GM10248 (cell line): ENCODE measurements around the gene AFDN.

Experiments used
- CTCF ChIA-PET: fragments of 300-600 bp; sonication (Branson Sonifier 250); formaldehyde crosslinking; extraction: SDS; loops from one replicate; lab custom pipeline; 2021; ENCODE audit warnings: antibody characterized with exemption; lab: Yijun Ruan, JAX
- POLR2A ChIA-PET: fragments of 350-650 bp; sonication (Branson Sonifier 250); formaldehyde crosslinking; extraction: SDS; loops from one replicate; lab custom pipeline; 2020; ENCODE audit warnings: antibody characterized with exemption; lab: Yijun Ruan, JAX
- DNase-seq: peaks from one replicate; pipeline ENCODE4 v3.0.0; 2012; ENCODE audit errors: extremely low spot score
- TF ChIP-seq, protein P1 (sequence below): IDR thresholded peaks from 2 replicates; pipeline ENCODE4 v1.5.1; 2012; ENCODE audit warnings: mild to moderate bottlenecking, low read depth; ENCODE audit errors: extremely low read depth, missing control alignments, control extremely low read depth

Gene AFDN

DNA sequence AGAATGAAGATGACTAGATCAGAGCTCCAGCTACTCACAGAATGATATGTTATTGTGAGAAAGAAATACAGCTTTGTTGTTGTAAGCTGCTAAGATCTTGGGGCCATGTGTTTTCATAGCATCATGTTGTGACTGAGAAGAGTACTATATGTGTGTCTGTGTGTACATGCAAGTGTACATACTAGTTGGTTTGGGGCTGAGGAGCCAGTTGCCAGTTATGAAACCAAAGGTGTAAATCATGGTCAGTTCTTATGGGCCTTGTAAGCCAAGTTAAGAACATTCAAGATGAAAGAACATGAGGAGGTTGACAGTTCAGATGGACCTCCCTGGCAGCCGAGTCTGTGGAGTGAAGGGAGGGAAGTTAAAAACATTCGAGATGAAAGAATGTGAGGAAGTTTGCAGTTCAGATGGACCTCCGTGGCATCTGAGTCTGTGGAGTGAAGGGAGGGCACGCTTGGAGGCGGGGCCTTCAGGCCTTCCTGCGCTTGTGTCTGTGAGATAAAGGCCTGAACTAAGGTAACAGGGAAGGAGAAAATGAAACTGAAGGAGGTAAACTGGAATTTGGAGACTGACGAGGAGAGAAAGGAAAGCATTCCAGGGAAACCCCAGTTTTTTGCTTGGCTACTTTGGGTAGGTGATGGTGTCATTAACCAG lies 13.9 kb downstream of the AFDN start:
- POLR2A ChIA-PET = no interaction called here
- CTCF ChIA-PET = interaction anchor here (1.4 to 2.1 kb wide), 3 partner anchors 10 to 36 kb away, joined by 4 to 7 read pairs (median 5); no protein-coding TSS in a partner anchor
- no peak for DNase-seq

GRCh38 chr6:167841981-167842380 lies 15.3 kb downstream of the AFDN start:
- ChIA-PET CTCF (interaction anchor here (3.5 kb wide), 1 partner anchor 12 kb away, joined by 11 read pairs; no protein-coding TSS in a partner anchor), POLR2A (no interaction called here)
- no peak for DNase-seq
- TF ChIP-seq, protein P1, sequence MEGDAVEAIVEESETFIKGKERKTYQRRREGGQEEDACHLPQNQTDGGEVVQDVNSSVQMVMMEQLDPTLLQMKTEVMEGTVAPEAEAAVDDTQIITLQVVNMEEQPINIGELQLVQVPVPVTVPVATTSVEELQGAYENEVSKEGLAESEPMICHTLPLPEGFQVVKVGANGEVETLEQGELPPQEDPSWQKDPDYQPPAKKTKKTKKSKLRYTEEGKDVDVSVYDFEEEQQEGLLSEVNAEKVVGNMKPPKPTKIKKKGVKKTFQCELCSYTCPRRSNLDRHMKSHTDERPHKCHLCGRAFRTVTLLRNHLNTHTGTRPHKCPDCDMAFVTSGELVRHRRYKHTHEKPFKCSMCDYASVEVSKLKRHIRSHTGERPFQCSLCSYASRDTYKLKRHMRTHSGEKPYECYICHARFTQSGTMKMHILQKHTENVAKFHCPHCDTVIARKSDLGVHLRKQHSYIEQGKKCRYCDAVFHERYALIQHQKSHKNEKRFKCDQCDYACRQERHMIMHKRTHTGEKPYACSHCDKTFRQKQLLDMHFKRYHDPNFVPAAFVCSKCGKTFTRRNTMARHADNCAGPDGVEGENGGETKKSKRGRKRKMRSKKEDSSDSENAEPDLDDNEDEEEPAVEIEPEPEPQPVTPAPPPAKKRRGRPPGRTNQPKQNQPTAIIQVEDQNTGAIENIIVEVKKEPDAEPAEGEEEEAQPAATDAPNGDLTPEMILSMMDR = no peak

More for the DNA sequence above, 13.9 kb downstream of the AFDN start:
- TF ChIP-seq, protein P1 = no peak

DNA sequence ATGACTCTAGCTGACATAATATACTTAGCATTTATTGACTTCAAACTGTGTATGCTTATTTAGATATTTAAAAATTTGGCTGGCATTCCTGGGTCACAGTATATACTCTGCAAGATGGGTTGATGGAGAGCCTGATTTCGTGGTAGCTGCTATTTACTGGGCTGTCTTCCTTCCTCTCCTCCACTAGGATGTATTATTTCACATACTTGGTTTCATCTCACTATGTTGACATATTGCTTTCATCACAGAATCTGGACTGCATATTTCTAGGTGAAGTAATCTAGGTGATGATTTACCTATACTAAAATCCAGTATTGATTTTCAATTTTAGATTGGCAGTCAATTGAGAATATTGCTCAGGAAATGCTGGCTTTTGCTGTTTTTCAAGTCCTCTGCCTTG lies 15.7 kb downstream of the AFDN start:
- TF ChIP-seq, protein P1 = no peak
- no peak for DNase-seq
- ChIA-PET CTCF (interaction anchor here (2.2 to 3.5 kb wide), 2 partner anchors 12 to 15 kb away, joined by 11 read pairs; no protein-coding TSS in a partner anchor), POLR2A (no interaction called here)

GRCh38 chr6:167843023-167843422 lies 16.3 kb downstream of the AFDN start:
- CTCF ChIA-PET = interaction anchor here (1.0 to 3.5 kb wide), 8 partner anchors 9 to 43 kb away, joined by 3 to 11 read pairs (median 4); no protein-coding TSS in a partner anchor
- DNase-seq = no peak
- TF ChIP-seq, protein P1 = no peak
- POLR2A ChIA-PET = no interaction called here

DNA sequence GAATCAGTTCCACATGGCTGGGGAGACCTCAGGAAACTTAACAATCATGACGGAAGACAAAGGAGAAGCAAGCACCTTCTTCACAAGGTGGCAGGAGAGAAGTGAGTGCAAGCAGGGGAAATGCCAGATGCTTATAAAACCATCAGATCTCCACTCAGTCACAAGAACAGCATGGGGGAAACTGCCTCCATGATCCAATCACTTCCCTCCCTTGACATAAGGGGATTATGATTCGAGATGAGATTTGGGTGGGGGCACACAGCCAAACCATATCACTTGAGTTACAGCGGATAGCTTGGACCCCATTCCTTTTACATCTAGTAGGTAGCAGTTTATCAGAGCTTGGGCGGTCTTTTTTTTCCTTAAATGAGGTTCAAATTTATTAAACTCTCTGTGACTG lies 19.1 kb downstream of the AFDN start:
- TF ChIP-seq, protein P1 = no peak
- CTCF ChIA-PET = no interaction called here
- no peak for DNase-seq
- POLR2A ChIA-PET = no interaction called here

DNA sequence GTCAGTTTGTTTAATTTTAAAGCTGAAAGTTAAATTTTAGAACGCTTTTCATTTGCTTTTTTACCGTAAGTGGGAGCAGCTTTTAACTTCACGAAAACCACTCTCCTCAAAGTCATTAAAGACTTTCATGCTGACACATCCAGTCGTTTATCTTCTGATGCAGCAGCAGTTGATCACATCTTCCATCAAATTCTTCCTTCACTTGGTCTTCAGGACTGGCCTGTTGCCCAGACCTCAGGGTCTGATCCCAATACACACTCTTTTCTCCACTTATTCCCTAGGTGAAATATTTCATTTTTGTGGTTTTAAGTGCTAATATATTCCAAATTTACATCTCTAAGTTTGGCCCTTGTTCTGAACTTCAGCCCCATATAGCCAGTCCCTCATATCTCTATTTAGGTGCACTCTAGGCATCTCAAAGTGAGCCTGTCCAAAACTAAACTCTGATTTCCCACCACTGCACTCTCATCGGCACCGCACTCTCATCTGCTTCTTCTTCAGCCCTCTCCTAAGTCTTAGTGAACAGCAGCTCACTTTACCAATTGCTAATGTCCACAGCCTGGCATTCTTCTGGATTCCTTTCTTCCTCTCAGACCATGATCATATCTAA lies 20.4 kb downstream of the AFDN start:
- ChIA-PET POLR2A (no interaction called here), CTCF (interaction anchor here (1.9 kb wide), 1 partner anchor 13 kb away, joined by 5 read pairs; no protein-coding TSS in a partner anchor)
- TF ChIP-seq, protein P1 = no peak
- DNase-seq = no peak
